Superior temporal gyrus (tissue), 1 donor: ENCODE measurements around the gene ANTXRL.
"Not testable (repeated sequence)": the region's sequence is repeated elsewhere in the genome, so short reads cannot be mapped to it uniquely, and the experiment has no call there.

Source experiments
- DNase-seq: peaks from one replicate; pipeline ENCODE4 v3.0.0-alpha.2; 2016; ENCODE audit errors: extremely low spot score

The ANTXRL gene

DNA sequence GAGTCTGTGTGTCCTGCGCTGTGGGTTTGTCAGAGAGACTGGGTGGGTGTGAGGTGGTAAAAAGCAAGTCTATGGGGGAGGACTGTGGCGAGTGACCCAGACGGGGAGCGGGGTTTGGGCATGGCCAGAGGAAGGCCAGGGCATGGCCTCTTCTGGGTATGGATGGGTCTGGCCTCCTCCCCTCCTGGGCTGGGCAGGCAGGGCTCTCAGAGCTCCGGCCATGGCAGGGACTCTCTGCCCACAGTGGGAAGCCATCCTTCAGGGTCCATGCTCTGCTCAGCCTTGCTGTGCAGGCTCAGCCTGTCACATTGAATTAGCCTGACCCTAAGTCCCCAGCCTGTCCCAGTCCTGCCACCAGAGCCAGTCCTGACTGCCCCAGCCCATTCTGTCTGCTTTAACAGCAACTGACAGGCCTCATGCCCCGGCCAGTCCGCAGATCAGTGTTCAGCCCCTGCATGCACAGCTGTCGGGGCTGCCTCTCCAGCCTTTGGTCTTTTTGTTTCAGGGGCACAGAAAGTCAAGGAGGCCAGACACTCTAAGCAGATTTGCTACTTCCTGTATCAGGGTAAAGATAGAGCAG lies 7.9 kb downstream of the ANTXRL start:
- no peak for DNase-seq

GRCh38 chr10:46295350-46296010 lies 8.7 kb downstream of the ANTXRL start:
- not testable (repeated sequence) for DNase-seq

- DNase-seq: not testable (repeated sequence)
Measured at GRCh38 chr10:46296086-46296485, 9.3 kb downstream of the ANTXRL start.

GRCh38 chr10:46296641-46297141 lies 9.9 kb downstream of the ANTXRL start:
- DNase-seq: no peak

DNA sequence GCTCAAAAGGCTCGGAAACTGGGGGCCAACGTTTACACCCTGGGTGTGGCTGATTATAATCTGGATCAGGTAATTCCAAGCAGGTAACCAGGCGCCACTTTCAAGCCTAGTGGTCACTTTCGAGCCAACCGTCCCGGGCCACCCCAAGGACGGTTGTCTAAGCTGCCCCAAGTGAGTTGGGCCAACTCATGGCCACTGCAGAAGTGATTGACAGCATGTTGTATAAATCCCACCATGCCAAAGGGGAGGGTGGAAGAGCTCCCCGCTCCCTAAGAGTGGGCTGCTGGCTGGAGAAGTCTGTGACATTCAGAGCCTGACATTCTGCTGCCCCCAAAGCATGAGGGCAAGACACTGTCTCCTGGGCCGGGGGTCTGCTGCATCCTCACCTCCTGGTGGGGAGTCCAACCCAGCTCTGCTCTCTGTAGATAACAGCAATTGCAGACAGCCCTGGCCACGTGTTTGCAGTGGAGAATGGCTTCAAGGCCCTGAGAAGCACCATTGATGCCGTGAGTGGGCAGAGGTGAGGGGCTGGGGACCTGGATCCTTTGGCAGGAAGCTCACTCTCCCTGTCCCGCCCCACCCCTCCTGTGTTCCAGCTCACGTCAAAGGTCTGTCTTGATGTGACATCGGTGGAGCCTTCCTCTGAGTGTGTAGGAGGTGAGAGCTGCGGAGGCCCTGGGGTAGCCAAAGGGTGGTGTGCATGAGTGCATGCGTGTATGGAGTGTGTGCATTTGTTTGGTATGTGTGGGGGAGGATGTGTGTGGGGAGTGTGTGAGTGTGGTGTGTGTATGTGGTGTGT lies 10.8 kb downstream of the ANTXRL start:
- no peak for DNase-seq

- no peak for DNase-seq
Measured at GRCh38 chr10:46298477-46299285, 11.9 kb downstream of the ANTXRL start.

DNA sequence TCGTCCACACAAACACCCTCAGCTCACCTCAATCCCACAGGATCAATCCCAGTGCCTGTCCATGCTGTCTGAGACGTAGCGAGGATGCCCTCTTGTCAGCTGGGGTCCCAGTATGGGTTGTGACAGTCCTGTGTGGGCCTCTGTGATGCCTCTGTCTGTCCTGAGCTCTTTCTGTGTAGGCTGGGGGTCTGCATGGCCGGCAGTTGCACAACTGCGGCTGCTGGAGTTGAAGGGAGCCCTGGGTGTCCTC lies 12.4 kb downstream of the ANTXRL start:
- DNase-seq: no peak

GRCh38 chr10:46299536-46300369 lies 13.0 kb downstream of the ANTXRL start:
- DNase-seq: no peak

DNA sequence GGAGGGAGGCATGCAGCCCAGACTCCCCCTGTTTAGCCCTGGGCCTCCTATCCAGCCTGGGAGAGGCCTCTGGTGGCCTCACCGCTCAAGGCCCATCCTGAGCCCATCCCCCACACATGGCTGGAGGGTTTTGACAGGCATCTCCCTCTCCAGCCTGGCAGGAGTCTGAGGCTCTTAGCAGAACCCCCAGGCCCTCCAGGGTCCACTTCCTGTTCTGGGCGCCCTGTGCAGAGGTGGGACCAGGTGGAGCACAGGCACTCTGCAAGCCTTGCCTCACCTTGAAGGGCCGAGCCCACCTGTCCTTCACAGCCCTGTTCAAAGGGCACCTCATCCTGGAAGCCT lies 13.5 kb downstream of the ANTXRL start:
- not testable (repeated sequence) for DNase-seq

GRCh38 chr10:46301056-46301645 lies 14.4 kb downstream of the ANTXRL start:
- DNase-seq: no peak

DNA sequence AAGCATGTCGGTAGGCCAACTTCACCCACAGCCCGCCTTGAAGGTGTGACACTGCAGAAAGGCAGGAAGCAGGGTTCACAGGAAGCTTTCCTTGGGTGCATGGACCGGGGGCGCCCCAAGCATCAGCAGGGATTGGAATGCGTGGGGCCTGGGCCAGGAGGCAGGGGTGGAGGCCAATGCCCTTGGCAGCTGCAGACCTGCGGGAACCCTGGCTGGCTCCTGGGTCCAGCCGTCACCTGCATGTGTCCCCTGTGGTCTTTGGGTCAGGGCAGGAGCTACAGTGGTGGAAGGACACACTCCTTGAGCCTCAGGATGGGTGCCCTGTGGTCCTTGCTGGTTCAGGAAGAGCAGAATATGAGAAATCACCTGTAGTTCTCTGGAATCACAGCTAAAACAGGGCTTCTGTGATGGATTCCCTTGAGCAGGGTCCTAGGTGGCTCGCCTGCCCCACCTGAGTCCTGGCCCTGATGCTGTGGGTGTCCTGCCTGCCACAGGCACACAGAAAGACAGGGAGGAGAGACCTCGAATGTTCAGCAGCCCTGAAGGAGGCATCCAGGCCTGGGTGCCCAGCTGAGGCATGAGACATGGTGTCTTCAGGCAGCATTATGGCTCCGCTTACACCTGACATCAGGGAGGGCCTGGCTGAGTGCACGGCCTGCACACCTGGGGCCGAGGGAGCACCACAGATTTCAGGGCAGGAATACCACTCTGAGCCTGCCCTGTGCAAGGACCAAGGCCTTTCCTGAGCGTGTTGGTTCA lies 15.1 kb downstream of the ANTXRL start:
- no peak for DNase-seq

DNA sequence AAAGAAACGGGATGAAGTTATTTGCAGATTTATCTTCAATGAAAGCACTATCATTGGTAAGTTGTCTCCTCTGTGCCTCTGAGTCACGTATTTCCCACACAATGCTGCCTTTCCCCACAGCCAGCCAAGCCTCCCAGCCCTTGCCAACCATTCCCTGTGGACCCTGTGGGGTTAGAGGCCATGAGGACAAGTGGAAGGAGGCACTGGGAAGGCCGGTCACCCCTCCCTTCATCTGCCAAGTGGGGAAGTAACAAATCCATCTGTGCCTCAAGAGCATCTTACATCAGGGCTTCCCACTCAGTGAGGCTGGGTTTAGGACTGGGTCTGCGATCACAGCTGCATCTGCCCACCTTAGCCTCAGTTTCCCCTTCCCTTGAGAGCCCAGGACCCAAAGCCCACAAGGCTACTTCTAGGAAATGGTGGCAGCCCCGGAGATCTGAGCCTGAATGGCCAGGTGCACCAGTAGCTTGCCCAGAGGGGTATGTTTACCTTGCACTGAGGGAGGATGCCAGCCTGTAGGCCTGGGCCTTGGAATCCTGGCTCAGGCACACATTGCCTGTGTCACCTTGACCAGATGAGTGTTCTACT lies 16.1 kb downstream of the ANTXRL start:
- not testable (repeated sequence) for DNase-seq

DNA sequence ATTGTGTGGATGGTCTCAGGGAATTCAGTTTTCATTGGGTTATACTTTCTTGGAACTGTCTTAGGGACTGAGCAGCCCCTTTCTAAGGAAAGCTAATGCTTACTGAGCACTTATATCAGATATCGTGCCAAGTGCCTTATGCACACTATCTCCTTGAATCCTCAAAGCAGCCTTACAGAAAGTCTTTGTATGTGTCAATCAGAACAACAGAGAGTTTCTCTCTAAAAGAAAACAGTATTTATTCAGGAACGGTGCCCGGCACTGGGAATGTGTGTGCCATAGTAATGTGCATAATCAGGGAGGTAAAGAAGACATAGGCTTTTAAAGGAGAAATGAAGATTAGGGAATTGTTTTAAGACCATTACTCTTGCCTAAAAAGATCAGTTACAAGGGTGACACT lies 17.3 kb downstream of the ANTXRL start:
- DNase-seq: no peak

DNA sequence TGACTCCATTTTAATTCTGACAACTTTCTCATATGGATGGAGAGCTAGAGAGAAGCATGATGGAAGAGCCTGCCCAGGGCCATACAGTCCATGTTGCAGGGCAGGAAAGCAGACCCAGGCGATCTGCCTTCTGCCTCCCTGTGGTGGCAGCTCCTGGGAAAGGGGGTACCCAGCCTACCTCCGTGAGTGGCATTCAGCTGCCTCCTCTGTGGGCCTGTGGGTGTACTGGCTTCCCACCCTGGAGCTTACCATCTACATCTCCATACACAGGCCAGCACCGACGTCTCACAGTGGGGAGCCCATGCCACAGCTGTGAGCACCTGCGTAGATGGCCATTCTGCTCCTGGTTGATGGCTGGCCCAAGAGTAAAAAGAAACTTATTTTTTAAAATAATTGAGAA lies 17.9 kb downstream of the ANTXRL start:
- DNase-seq: not testable (repeated sequence)

DNA sequence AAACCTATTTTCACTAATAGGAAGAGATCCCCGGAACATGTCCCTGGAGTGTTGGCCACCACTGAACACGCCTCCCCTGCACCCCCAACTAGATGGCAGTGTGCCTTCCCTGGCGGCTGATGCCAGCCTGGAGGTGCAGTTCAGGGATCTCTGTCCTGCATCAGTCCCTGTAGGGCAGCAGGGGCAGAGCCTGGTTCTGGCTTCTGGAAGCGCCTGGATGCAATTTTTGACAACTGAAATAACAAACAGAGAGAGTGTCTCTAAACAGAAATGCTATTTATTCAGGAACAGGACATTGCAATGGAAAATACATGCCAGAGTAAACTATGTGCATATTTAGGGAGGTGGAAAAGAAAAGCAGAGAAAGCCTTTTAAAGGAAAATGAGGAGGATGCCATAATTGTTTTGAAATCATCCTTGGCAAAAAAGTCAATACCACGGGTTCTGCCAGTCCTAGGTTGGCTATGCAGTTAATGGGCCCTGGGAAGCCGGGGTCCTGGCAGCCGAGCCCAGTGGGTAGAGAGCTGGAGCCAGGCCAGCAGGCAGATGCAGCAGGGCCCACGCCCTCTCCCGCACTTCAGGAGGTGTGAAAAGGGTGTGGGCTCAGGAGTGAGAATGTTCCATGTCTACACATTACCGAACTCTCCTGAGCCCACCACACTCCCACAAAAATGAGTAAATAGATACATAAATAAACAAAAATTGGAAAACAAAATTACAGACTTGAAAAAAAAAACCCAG lies 18.5 kb downstream of the ANTXRL start:
- no peak for DNase-seq

DNA sequence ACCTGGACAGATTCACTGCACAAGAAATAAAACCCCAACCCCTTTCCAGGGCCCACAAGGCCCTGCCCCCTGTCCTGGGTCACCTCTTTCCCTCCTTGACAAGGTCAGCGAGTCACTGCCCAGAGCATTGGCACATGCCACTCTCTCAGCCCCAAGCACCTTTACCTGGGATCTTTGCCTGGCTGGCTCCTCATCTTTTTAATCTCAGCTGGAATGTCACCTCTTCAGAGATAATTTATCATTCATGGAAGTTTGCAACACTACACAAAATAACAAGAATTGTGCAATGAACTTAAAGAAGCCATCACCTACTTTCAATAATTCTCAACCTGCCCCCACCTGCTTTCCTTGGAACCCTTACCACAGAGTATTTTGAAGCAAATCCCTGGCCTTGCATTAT lies 19.2 kb downstream of the ANTXRL start:
- no peak for DNase-seq

GRCh38 chr10:46306516-46307184 lies 19.9 kb downstream of the ANTXRL start:
- DNase-seq: no peak

- DNase-seq: no peak
Measured at GRCh38 chr10:46307281-46308112, 20.7 kb downstream of the ANTXRL start.
